SK-N-MC (cell line): Measurements from ENCODE around the gene IL17RC.

Source experiments
- EZH2 ChIP-seq: fragments of 200-600 bp; sonication (generic); IDR thresholded peaks from one replicate; pipeline ENCODE4 v1.6.1; 2017; ENCODE audit warnings: antibody characterized with exemption
- POLR2AphosphoS5 ChIP-seq: IDR thresholded peaks from 2 replicates; pipeline ENCODE4 v1.6.1; 2012; ENCODE audit warnings: mild to moderate bottlenecking, low read depth, low read length, borderline replicate concordance

GRCh38 chr3:9878700-9879099 lies 38.2 kb upstream of the IL17RC start:
- TF ChIP-seq POLR2AphosphoS5, result no peak
- no peak for TF ChIP-seq EZH2
